Suprapubic skin (tissue), 3 donors: ENCODE measurements around the gene VRTN.

Source experiments
- EP300 ChIP-seq: sonication (generic); formaldehyde crosslinking; IDR thresholded peaks from one replicate; pipeline ENCODE4 v1.6.1; 2017; ENCODE audit warnings: antibody characterized with exemption
- POLR2A ChIP-seq, 2 donors: fragments of 450-650 bp; IDR thresholded peaks; one replicate each; pipeline ENCODE4 v1.6.1; 2017; ENCODE audit warnings: antibody characterized with exemption in 2 of 2, mild to moderate bottlenecking in 2 of 2, moderate library complexity in 2 of 2
- TF ChIP-seq, protein P1 (sequence below), 2 donors: fragments of 200-600 bp in 1 of 2; fragments of 450-650 bp in 1 of 2; sonication (generic) in 1 of 2; IDR thresholded peaks; one replicate each; pipeline ENCODE4 v1.5.1; 2016 to 2019; ENCODE audit warnings: antibody characterized with exemption in 2 of 2, mild to moderate bottlenecking in 1 of 2, moderate library complexity in 1 of 2

DNA sequence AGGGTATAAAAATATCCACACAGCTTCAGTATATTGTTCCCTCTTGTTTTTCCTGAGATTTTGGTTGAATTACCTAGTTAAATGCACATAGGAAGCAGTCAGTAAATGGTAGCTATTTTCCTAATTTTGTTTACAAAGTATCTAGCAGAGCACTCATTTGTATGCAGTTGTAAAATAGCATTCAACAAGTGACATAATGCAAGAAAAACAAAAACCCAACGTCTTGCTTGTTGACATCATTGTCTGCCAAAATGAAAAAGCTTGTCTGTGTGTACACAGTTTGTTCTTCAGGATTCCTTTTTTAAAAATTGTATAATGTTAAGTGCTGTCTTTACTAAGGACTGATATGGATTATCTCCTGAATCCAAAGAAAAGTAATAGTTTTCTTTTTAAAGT is 2.7 kb downstream of the VRTN start:
- no peak for TF ChIP-seq EP300
- TF ChIP-seq, protein P1, sequence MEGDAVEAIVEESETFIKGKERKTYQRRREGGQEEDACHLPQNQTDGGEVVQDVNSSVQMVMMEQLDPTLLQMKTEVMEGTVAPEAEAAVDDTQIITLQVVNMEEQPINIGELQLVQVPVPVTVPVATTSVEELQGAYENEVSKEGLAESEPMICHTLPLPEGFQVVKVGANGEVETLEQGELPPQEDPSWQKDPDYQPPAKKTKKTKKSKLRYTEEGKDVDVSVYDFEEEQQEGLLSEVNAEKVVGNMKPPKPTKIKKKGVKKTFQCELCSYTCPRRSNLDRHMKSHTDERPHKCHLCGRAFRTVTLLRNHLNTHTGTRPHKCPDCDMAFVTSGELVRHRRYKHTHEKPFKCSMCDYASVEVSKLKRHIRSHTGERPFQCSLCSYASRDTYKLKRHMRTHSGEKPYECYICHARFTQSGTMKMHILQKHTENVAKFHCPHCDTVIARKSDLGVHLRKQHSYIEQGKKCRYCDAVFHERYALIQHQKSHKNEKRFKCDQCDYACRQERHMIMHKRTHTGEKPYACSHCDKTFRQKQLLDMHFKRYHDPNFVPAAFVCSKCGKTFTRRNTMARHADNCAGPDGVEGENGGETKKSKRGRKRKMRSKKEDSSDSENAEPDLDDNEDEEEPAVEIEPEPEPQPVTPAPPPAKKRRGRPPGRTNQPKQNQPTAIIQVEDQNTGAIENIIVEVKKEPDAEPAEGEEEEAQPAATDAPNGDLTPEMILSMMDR (IDR thresholded peaks at IDR 0.05): no peak
- no peak for TF ChIP-seq POLR2A (IDR thresholded peaks at IDR 0.05)
